Thoracic aorta (tissue), 2 donors: Measurements from ENCODE around the gene POLH. TPM values are rescaled to one million over a fixed set of nuclear protein-coding genes. Genes with fewer than 3 reads are reported as not detected.
"Not testable (repeated sequence)": the region's sequence is repeated elsewhere in the genome, so short reads cannot be mapped to it uniquely, and the experiment has no call there.

Experiments used
- ATAC-seq: fragments of 150-250 bp; one replicate; pipeline ENCODE4 v1.8.0; 2017; ENCODE audit warnings: low read depth; ENCODE audit not compliant: insufficient number of reproducible peaks, low FRiP score
- DNase-seq: peaks from one replicate; pipeline ENCODE4 v3.0.0-alpha.2; 2020; ENCODE audit warnings: low spot score
- H3K27ac ChIP-seq, 2 donors: fragments of 200-600 bp; sonication (generic); 1 replicate in 1 of 2; 2 replicates in 1 of 2; pipeline ENCODE4 v1.5.1; 2016; ENCODE audit warnings: mild to moderate bottlenecking in 2 of 2, moderate library complexity in 2 of 2
- H3K27me3 ChIP-seq: fragments of 200-600 bp; sonication (generic); replicated peaks from 2 replicates; pipeline ENCODE4 v1.6.0; 2016; ENCODE audit warnings: mild to moderate bottlenecking; ENCODE audit not compliant: insufficient read depth
- H3K36me3 ChIP-seq: fragments of 200-600 bp; sonication (generic); one replicate; pipeline ENCODE4 v1.5.1; 2016
- H3K4me1 ChIP-seq, 2 donors: fragments of 200-600 bp; sonication (generic); 1 replicate in 1 of 2; 2 replicates in 1 of 2; pipeline versions ENCODE4 v1.5.1 to v1.6.0; 2016; ENCODE audit warnings: low read depth in 2 of 2, mild to moderate bottlenecking in 1 of 2; ENCODE audit not compliant: control insufficient read depth in 1 of 2
- H3K4me3 ChIP-seq: fragments of 200-600 bp; sonication (generic); 2 replicates; pipeline ENCODE4 v1.5.1; 2016; ENCODE audit warnings: mild to moderate bottlenecking
- H3K9me3 ChIP-seq: fragments of 200-600 bp; sonication (generic); 2 replicates; pipeline ENCODE4 v1.5.1; 2016
- CTCF ChIP-seq: fragments of 200-600 bp; sonication (generic); IDR thresholded peaks from one replicate; pipeline ENCODE4 v1.5.1; 2019; ENCODE audit warnings: antibody characterized with exemption
- total RNA-seq, 2 donors: library from RNA; depleted of rRNA; stranded (reverse); fragments of >200 nt; gene quantifications; one replicate each; pipeline versions ENCODE4 v1.1.0 to v1.2.3, GENCODE V29; 2016

The POLH gene
- total RNA-seq, 2 donors from 2014 or later: 9.0 to 11.9 TPM

- Histone ChIP-seq H3K27ac (no peak within 1 kb of the TSS), H3K9me3 (no peaks in the 10 kb centered on the region), H3K27me3 (no peaks in the 10 kb centered on the region), H3K4me1 (no peaks in the 10 kb centered on the region), H3K36me3 (peaks cover 18% of the 10 kb centered on the region), H3K4me3 (peak within 1 kb of the TSS; percentile 72)
- no peak for TF ChIP-seq CTCF
- ATAC-seq (no peak), DNase-seq (no peak)
Observed at GRCh38 chr6:43644940-43645612, 69.1 kb downstream of the POLH start, which contains the start of gene RSPH9. TSS of gene RSPH9 (plus strand) at chr6:43645036. CDS start at chr6:43645099, 63 bp downstream.

GRCh38 chr6:43645613-43645964, 69.6 kb downstream of the POLH start:
- Histone ChIP-seq H3K9me3 (no peaks in the 10 kb centered on the region), H3K36me3 (peaks cover 13% of the 10 kb centered on the region), H3K4me1 (no peaks in the 10 kb centered on the region), H3K4me3 (peak overlapping the region; percentile 72), H3K27ac (no peak overlapping the region), H3K27me3 (no peaks in the 10 kb centered on the region)
- DNase-seq: no peak
- TF ChIP-seq CTCF: no peak
- no peak for ATAC-seq

GRCh38 chr6:43647613-43648012, 71.6 kb downstream of the POLH start:
- H3K4me1 ChIP-seq: no peaks in the 10 kb centered on the region
- no peak for DNase-seq
- no peak overlapping the region for H3K27ac ChIP-seq
- H3K9me3 ChIP-seq: no peaks in the 10 kb centered on the region
- no peak for ATAC-seq
- H3K27me3 ChIP-seq: no peaks in the 10 kb centered on the region
- H3K4me3 ChIP-seq: no peak overlapping the region
- no peak for TF ChIP-seq CTCF
- H3K36me3 ChIP-seq: peaks cover under 1% of the 10 kb centered on the region

GRCh38 chr6:43648248-43648647, 72.3 kb downstream of the POLH start:
- no peak for TF ChIP-seq CTCF
- H3K27me3 ChIP-seq: no peaks in the 10 kb centered on the region
- no peak for DNase-seq
- no peak for ATAC-seq
- no peak overlapping the region for H3K27ac ChIP-seq
- H3K4me3 ChIP-seq: no peak overlapping the region
- no peaks in the 10 kb centered on the region for H3K4me1 ChIP-seq
- H3K36me3 ChIP-seq: no peaks in the 10 kb centered on the region
- no peaks in the 10 kb centered on the region for H3K9me3 ChIP-seq

GRCh38 chr6:43652822-43653221, 76.8 kb downstream of the POLH start:
- H3K27ac ChIP-seq, H3K36me3 ChIP-seq, H3K9me3 ChIP-seq, H3K4me1 ChIP-seq, DNase-seq, ATAC-seq, H3K4me3 ChIP-seq, H3K27me3 ChIP-seq: not testable (repeated sequence)
